Activated B cell treated with CpG ODN at 0.5 μM for 24 hours (primary cell): ENCODE data around the gene C6orf52. TPM values are rescaled to one million over a fixed set of nuclear protein-coding genes. Genes with fewer than 3 reads are reported as not detected.
A peak's percentile ranks its signal among the peaks of the same experiment; 100 is the strongest.

Experiments
- ATAC-seq: fragments of 200-7000 bp; cut with Tn5 transposase; one replicate; pipeline ENCODE4 v1.10.0; 2021; ENCODE audit warnings: low read depth, mild to moderate bottlenecking, moderate library complexity
- CTCF ChIA-PET: fragments of 350-600 bp; sonication (Branson Sonifier 250); formaldehyde crosslinking; loops from one replicate; lab custom pipeline; 2021; ENCODE audit warnings: antibody characterized with exemption; lab: Charles Lee
- POLR2A ChIA-PET: fragments of 350-600 bp; sonication (Branson Sonifier 250); formaldehyde crosslinking; loops from one replicate; lab custom pipeline; 2021; ENCODE audit warnings: antibody characterized with exemption; lab: Charles Lee
- DNase-seq: peaks from one replicate; pipeline ENCODE4 v3.0.0; 2022
- H3K27ac Mint-ChIP-seq: one replicate; pipeline ENCODE4 v1.8.0; 2020; ENCODE audit warnings: mixed read lengths
- H3K27me3 Mint-ChIP-seq: one replicate; pipeline ENCODE4 v1.8.0; 2021; ENCODE audit warnings: mixed read lengths
- H3K36me3 Mint-ChIP-seq: one replicate; pipeline ENCODE4 v1.8.0; 2021; ENCODE audit warnings: low read depth, mixed read lengths
- H3K4me1 Mint-ChIP-seq: one replicate; pipeline ENCODE4 v1.8.0; 2021; ENCODE audit warnings: mixed read lengths
- H3K4me3 Mint-ChIP-seq: one replicate; pipeline ENCODE4 v1.8.0; 2020; ENCODE audit warnings: mild to moderate bottlenecking, mixed read lengths
- H3K9me3 Mint-ChIP-seq: one replicate; pipeline ENCODE4 v1.8.0; 2020; ENCODE audit warnings: mixed read lengths
- intact Hi-C: fragments of 100-400 bp; cut with micrococcal nuclease; formaldehyde crosslinking; loops from one replicate; pipeline ENCODE4 v1.15.1; 2024
- total RNA-seq: library from RNA; stranded (reverse); gene quantifications from 2 replicates; pipeline ENCODE4 v1.2.3, GENCODE V29; 2022
- TF ChIP-seq, protein P1 (sequence below): fragments of 200-600 bp; IDR thresholded peaks from one replicate; pipeline ENCODE4 v1.8.0; 2022; ENCODE audit warnings: antibody characterized with exemption, mild to moderate bottlenecking

C6orf52 gene
- total RNA-seq, 1 donor from 2014 or later = 1.0 TPM

DNA sequence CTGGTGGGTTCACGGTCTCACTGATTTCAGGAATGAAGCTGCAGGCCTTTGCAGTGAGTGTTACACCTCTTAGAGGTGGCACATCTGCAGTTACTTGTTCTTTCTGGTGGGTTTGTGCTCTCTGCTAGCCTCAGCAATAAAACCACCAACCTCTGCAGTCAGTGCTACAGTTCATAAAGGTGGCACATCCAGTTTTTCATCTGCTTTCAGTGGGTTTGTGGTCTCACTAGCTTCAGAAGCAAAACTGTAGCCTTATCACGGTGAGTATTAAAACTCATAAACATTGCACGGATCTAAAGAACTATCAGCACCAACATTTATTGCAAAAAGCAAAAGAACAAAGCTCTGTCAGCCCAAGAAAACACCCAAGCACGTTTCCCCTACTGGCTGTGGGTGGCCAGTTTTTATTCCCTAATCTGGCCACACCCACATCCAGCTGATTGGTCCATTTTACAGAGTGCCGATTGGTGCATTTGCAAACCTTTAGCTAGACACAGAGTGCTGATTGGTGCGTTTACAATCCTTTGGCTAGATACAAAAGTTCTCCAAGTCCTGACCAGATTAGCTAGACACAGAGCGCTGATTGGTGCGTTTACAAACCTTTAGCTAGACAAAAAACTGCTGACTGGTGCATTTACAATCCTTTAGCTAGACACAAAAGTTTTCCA is 25.0 kb upstream of the C6orf52 start:
- Mint-ChIP-seq H3K4me3 (peak overlapping the region; percentile 75), H3K4me1 (peaks cover 32% of the 10 kb centered on the region), H3K27me3 (no peaks in the 10 kb centered on the region), H3K27ac (no peak overlapping the region), H3K36me3 (peaks cover 5% of the 10 kb centered on the region), H3K9me3 (peaks cover 4% of the 10 kb centered on the region)
- no peak for DNase-seq
- TF ChIP-seq, protein P1, sequence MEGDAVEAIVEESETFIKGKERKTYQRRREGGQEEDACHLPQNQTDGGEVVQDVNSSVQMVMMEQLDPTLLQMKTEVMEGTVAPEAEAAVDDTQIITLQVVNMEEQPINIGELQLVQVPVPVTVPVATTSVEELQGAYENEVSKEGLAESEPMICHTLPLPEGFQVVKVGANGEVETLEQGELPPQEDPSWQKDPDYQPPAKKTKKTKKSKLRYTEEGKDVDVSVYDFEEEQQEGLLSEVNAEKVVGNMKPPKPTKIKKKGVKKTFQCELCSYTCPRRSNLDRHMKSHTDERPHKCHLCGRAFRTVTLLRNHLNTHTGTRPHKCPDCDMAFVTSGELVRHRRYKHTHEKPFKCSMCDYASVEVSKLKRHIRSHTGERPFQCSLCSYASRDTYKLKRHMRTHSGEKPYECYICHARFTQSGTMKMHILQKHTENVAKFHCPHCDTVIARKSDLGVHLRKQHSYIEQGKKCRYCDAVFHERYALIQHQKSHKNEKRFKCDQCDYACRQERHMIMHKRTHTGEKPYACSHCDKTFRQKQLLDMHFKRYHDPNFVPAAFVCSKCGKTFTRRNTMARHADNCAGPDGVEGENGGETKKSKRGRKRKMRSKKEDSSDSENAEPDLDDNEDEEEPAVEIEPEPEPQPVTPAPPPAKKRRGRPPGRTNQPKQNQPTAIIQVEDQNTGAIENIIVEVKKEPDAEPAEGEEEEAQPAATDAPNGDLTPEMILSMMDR = no peak
- CTCF ChIA-PET = no interaction called here
- intact Hi-C loops = no loop called here
- ATAC-seq = no peak
- POLR2A ChIA-PET = interaction anchor here (1.5 to 6.4 kb wide), 4 partner anchors 9 to 190 kb away, joined by 5 to 75 read pairs (median 8); partner anchors contain the start of genes C6orf52, PAK1IP1 and TMEM14B

DNA sequence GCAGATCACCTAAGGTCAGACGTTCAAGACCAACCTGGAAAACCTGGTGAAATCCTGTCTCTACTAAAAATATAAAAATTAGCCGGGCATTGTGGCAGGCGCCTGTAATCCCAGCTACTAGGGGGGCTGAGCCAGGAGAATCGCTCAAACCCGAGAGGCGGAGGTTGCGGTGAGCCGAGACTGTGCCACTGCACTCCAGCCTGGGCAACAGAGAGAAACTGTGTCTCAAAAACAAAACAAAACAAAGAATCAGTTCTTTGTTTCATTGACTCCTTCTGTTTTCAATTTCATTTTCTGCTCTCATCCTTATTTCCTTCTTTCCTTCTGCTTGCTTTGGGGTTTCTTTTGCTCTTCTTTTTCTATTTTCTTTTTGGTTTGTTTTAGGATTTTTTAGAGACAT is 19.5 kb upstream of the C6orf52 start:
- Mint-ChIP-seq H3K4me3 (no peak overlapping the region), H3K36me3 (peaks cover 15% of the 10 kb centered on the region), H3K9me3 (peaks cover 4% of the 10 kb centered on the region), H3K27ac (no peak overlapping the region), H3K4me1 (no peaks in the 10 kb centered on the region), H3K27me3 (no peaks in the 10 kb centered on the region)
- ChIA-PET CTCF (no interaction called here), POLR2A (no interaction called here)
- TF ChIP-seq, protein P1 = no peak
- intact Hi-C loops = no loop called here
- DNase-seq (no peak), ATAC-seq (no peak)

DNA sequence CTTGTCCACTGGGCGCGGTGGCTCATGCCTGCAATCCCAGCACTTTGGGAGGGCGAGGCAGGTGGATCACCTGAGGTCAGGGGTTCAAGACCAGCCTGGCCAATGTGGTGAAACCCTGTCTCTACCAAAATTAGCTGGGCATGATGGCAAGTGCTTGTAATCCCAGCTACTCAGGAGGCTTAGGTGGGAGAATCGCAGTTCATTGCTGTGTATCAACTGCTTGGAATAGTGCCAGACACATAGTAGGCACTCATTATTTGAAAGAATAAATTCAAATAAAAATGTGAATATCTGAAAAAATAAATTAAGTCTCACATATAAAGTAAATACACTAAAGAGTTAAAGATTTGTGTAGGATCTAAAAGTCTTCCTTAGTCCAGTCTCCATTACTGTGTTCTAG is 2.2 kb upstream of the C6orf52 start:
- DNase-seq (no peak), ATAC-seq (no peak)
- POLR2A ChIA-PET = no interaction called here
- no peaks in the 10 kb centered on the region for H3K9me3 Mint-ChIP-seq
- H3K27ac Mint-ChIP-seq = no peak overlapping the region
- peaks cover 29% of the 10 kb centered on the region for H3K4me1 Mint-ChIP-seq
- H3K27me3 Mint-ChIP-seq = no peaks in the 10 kb centered on the region
- intact Hi-C loops = no loop called here
- H3K4me3 Mint-ChIP-seq = peak overlapping the region; percentile 56
- CTCF ChIA-PET = interaction anchor here (2.9 kb wide), 1 partner anchor 186 kb away, joined by 11 read pairs; no protein-coding TSS in a partner anchor
- H3K36me3 Mint-ChIP-seq = peaks cover 59% of the 10 kb centered on the region
- TF ChIP-seq, protein P1 = no peak

DNA sequence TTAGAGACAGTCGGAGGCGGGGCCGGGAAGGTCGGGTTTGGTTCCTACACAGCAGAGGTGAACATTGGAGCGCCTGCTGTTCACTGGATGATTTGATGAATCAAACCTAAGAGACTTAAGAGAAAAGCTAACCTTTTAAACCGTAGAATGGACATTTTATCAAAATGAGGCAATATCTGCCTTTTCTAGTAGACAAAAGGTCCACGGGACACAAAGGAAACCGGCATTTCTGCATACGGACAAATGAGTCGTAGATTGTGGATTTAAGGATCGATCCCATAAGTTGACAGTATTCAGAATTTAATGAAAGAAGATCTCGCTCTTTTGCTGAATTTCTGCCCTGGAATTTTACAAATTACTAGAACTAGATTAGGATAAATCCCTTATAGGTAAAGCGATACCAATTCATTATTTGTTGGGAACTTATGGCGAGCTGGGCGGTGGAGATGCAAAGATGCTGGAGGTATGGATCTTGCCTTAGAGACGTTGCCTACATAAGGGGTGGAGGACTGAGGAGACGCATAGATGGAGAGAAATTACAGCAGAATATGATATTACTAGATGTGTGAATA is 756 bp upstream of the C6orf52 start:
- H3K4me1 Mint-ChIP-seq = peaks cover 29% of the 10 kb centered on the region
- peak overlapping the region; percentile 100 for H3K27ac Mint-ChIP-seq
- H3K4me3 Mint-ChIP-seq = peak overlapping the region; percentile 99
- H3K36me3 Mint-ChIP-seq = peaks cover 44% of the 10 kb centered on the region
- no peaks in the 10 kb centered on the region for H3K27me3 Mint-ChIP-seq
- TF ChIP-seq, protein P1 = no peak
- ChIA-PET POLR2A (interaction anchor here (0.6 to 2.9 kb wide), 25 partner anchors 15 to 1911 kb away, joined by 3 to 75 read pairs (median 4); partner anchors contain the start of genes MAK, SMIM13, TMEM14B and TMEM14C), CTCF (interaction anchor here (0.7 to 2.9 kb wide), 6 partner anchors 52 to 374 kb away, joined by 3 to 11 read pairs (median 4); no protein-coding TSS in a partner anchor)
- ATAC-seq (no peak), DNase-seq (no peak)
- intact Hi-C loops = loop anchor here (2.0 kb wide), 2 partner anchors 52 to 106 kb away; no protein-coding TSS in a partner anchor
- H3K9me3 Mint-ChIP-seq = no peaks in the 10 kb centered on the region

DNA sequence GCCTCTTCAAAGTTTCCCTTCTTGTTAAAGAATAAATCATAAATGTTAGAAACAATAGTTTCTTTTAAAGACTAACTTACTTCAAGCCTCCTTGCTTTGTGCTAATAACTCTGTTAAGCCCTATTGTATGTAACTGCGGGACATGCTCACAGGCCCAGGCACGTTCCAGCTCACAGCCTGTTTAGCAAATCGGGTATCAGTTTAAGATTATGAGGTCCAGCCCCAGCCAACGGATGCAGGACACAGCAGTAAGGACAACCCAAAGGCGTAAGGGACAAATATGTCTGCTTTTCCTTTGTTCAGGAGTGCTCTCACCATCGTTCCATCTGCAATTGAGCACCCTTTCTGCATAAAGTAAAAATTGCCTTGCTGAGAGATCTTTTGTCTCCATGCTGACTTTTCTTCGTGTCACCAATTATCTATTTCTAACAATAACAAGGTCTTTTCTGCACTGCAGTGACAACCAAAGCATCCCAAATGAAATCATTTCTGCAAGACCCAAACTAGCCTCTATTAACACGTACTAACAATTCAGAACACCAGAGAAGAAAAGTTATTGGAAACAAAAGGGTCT is 1.4 kb downstream of the C6orf52 start:
- TF ChIP-seq, protein P1 = no peak
- intact Hi-C loops = no loop called here
- Mint-ChIP-seq H3K9me3 (no peaks in the 10 kb centered on the region), H3K27ac (no peak overlapping the region), H3K4me1 (peaks cover 29% of the 10 kb centered on the region), H3K4me3 (peak overlapping the region; percentile 99), H3K27me3 (no peaks in the 10 kb centered on the region), H3K36me3 (peaks cover 26% of the 10 kb centered on the region)
- DNase-seq (no peak), ATAC-seq (no peak)
- ChIA-PET POLR2A (interaction anchor here (2.4 to 2.9 kb wide), 2 partner anchors 29 to 163 kb away, joined by 38 to 75 read pairs; partner anchors contain the start of gene TMEM14C), CTCF (no interaction called here)
